Progenitor cell of endocrine pancreas (in vitro differentiated cells): ENCODE measurements around the gene ZZZ3. TPM values are rescaled to one million over a fixed set of nuclear protein-coding genes. Genes with fewer than 3 reads are reported as not detected.
"Not testable (repeated sequence)": the region's sequence is repeated elsewhere in the genome, so short reads cannot be mapped to it uniquely, and the experiment has no call there.

Source experiments
- DNase-seq: peaks from one replicate; pipeline ENCODE4 v3.0.0; 2021; ENCODE audit warnings: low spot score; ENCODE audit not compliant: unreplicated experiment
- H3K27ac Mint-ChIP-seq: 2 replicates; pipeline ENCODE4 v1.8.0; 2021; ENCODE audit warnings: mild to moderate bottlenecking, moderate library complexity, mixed read lengths
- H3K27me3 Mint-ChIP-seq: 2 replicates; pipeline ENCODE4 v1.8.0; 2021; ENCODE audit warnings: mixed read lengths
- H3K36me3 Mint-ChIP-seq: 2 replicates; pipeline ENCODE4 v1.8.0; 2022; ENCODE audit warnings: mixed read lengths; ENCODE audit not compliant: insufficient read depth
- H3K4me1 Mint-ChIP-seq: 2 replicates; pipeline ENCODE4 v1.8.0; 2021; ENCODE audit warnings: low read depth, mixed read lengths
- H3K4me3 Mint-ChIP-seq: 2 replicates; pipeline ENCODE4 v1.8.0; 2021; ENCODE audit warnings: low read depth, mild to moderate bottlenecking, moderate library complexity, mixed read lengths
- H3K9me3 Mint-ChIP-seq: 2 replicates; pipeline ENCODE4 v1.8.0; 2021; ENCODE audit warnings: low read depth, mixed read lengths
- CTCF ChIP-seq: fragments of 200-600 bp; sonication (generic); IDR thresholded peaks from one replicate; pipeline ENCODE4 v1.5.0; 2021; ENCODE audit warnings: antibody characterized with exemption, mild to moderate bottlenecking; ENCODE audit not compliant: unreplicated experiment
- total RNA-seq: library from RNA; stranded (reverse); gene quantifications from 2 replicates; pipeline ENCODE4 v1.2.1, GENCODE V29; 2021

ZZZ3 gene
- total RNA-seq, 1 donor from 2014 or later = 59.3 TPM

- H3K9me3 Mint-ChIP-seq = peaks cover 31% of the 10 kb centered on the region
- H3K4me1 Mint-ChIP-seq = no peaks in the 10 kb centered on the region
- no peak for TF ChIP-seq CTCF
- no peak overlapping the region for H3K4me3 Mint-ChIP-seq
- no peak overlapping the region for H3K27ac Mint-ChIP-seq
- no peak for DNase-seq
- peaks cover 56% of the 10 kb centered on the region for H3K36me3 Mint-ChIP-seq
- H3K27me3 Mint-ChIP-seq = no peaks in the 10 kb centered on the region
Measured at GRCh38 chr1:77649127-77649526, 33.3 kb downstream of the ZZZ3 start.

GRCh38 chr1:77646224-77646623 is 36.2 kb downstream of the ZZZ3 start:
- H3K27me3 Mint-ChIP-seq, H3K4me3 Mint-ChIP-seq, H3K4me1 Mint-ChIP-seq, H3K27ac Mint-ChIP-seq, DNase-seq: not testable (repeated sequence)
- Mint-ChIP-seq H3K36me3 (peaks cover 43% of the 10 kb centered on the region), H3K9me3 (peaks cover 25% of the 10 kb centered on the region)

- Mint-ChIP-seq H3K36me3 (peaks cover 25% of the 10 kb centered on the region), H3K27ac (peak overlapping the region; percentile 24), H3K4me3 (no peak overlapping the region), H3K9me3 (peaks cover 5% of the 10 kb centered on the region), H3K27me3 (no peaks in the 10 kb centered on the region), H3K4me1 (no peaks in the 10 kb centered on the region)
- DNase-seq = no peak
- no peak for TF ChIP-seq CTCF
Measured at GRCh38 chr1:77643456-77643855, 39.0 kb downstream of the ZZZ3 start.

GRCh38 chr1:77642941-77643340 is 39.5 kb downstream of the ZZZ3 start:
- no peak overlapping the region for H3K27ac Mint-ChIP-seq
- H3K9me3 Mint-ChIP-seq = peaks cover 3% of the 10 kb centered on the region
- no peaks in the 10 kb centered on the region for H3K4me1 Mint-ChIP-seq
- H3K4me3 Mint-ChIP-seq = no peak overlapping the region
- no peaks in the 10 kb centered on the region for H3K27me3 Mint-ChIP-seq
- peaks cover 23% of the 10 kb centered on the region for H3K36me3 Mint-ChIP-seq
- no peak for DNase-seq
- no peak for TF ChIP-seq CTCF

GRCh38 chr1:77642196-77642595 is 40.3 kb downstream of the ZZZ3 start:
- Mint-ChIP-seq H3K27ac (peak overlapping the region; percentile 49), H3K36me3 (peaks cover 21% of the 10 kb centered on the region), H3K4me1 (no peaks in the 10 kb centered on the region), H3K9me3 (peaks cover 3% of the 10 kb centered on the region), H3K27me3 (no peaks in the 10 kb centered on the region), H3K4me3 (no peak overlapping the region)
- TF ChIP-seq CTCF = no peak
- DNase-seq = no peak

- Mint-ChIP-seq H3K36me3 (peaks cover 12% of the 10 kb centered on the region), H3K4me1 (no peaks in the 10 kb centered on the region), H3K4me3 (no peak overlapping the region), H3K27me3 (no peaks in the 10 kb centered on the region), H3K9me3 (no peaks in the 10 kb centered on the region), H3K27ac (no peak overlapping the region)
- TF ChIP-seq CTCF = no peak
- no peak for DNase-seq
Measured at GRCh38 chr1:77639557-77640069, 42.8 kb downstream of the ZZZ3 start.
